Esophagus squamous epithelium (tissue), 4 donors: ENCODE measurements around the gene TAOK3.

Experiments
- CTCF ChIP-seq, 6 experiments: fragments of 450-650 bp in 4 of 6; fragments of 200-600 bp in 2 of 6; sonication (generic) in 2 of 6; IDR thresholded peaks; one replicate each; pipeline ENCODE4 v1.5.1; 2016 to 2019; ENCODE audit warnings: antibody characterized with exemption in 6 of 6, mild to moderate bottlenecking in 4 of 6, moderate library complexity in 4 of 6
- POLR2A ChIP-seq, 4 donors: fragments of 450-650 bp; IDR thresholded peaks; one replicate each; pipeline ENCODE4 v1.6.1; 2017; ENCODE audit warnings: antibody characterized with exemption in 4 of 4, mild to moderate bottlenecking in 4 of 4, moderate library complexity in 3 of 4

DNA sequence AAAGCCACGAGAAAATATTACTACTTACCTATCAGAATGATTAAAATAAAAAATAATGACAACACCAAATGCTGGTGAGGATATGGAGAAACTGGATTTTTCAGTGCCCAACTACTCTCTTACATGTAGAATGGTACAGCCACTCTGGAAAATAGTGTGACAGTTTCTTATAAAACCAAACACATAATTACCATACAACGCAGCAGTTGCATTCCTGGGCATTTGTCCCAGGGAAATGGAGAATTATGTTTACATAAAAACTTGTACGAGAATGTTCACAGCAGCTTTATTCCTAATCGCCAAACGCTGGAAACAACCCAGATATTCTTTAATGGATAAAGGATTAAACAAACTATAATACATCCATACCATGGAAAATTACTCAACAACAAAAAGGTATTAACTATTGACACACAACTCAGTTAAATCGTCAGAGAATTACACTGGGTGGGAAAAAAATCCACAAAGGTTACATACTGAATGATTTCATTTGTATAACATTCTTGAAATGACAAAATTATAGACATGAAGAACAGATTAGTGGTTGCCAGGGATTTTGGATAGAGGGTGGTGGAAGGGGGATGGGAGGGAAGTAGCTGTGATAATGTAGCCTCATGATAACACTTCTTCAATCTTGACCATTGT lies 35.4 kb downstream of the TAOK3 start:
- TF ChIP-seq CTCF (IDR thresholded peaks at IDR 0.05) (no peak), POLR2A (IDR thresholded peaks at IDR 0.05) (no peak)
